Measurements from ENCODE around the gene ZNF649.

- TF ChIP-seq CTCF (IDR thresholded peaks at IDR 0.05; ENCODE audit: poor library complexity, severe bottlenecking) (no peak), EZH2 (IDR thresholded peaks at IDR 0.05; ENCODE audit: borderline replicate concordance, insufficient read depth, low read length, poor library complexity, severe bottlenecking) (no peak), EP300 (conservative IDR thresholded peaks at IDR 0.05; ENCODE audit: poor library complexity, severe bottlenecking) (no peak), RAD21 (conservative IDR thresholded peaks at IDR 0.05) (no peak), POLR2AphosphoS5 (IDR thresholded peaks at IDR 0.05) (no peak), REST (IDR thresholded peaks at IDR 0.05; ENCODE audit: borderline replicate concordance) (no peak), TAF1 (IDR thresholded peaks at IDR 0.05; ENCODE audit: low read depth) (no peak), SMC3 (conservative IDR thresholded peaks at IDR 0.05; ENCODE audit: poor library complexity) (no peak)
Measured at GRCh38 chr19:51948975-51949374, 44.2 kb upstream of the ZNF649 start.

Data from neural cell (in vitro differentiated cells).